ENCODE results near the gene DEGS2.

DEGS2 gene

GRCh38 chr14:100104523-100105300 is 54.7 kb downstream of the DEGS2 start (continued):
- TF ChIP-seq PRDM6 (tag by site-specific recombination; IDR thresholded peaks at IDR 0.05) (peak; percentile 77; the same call in 1 of the 2 replicates), GLI2 (tag by site-specific recombination; IDR thresholded peaks at IDR 0.05; ENCODE audit: borderline replicate concordance, low read depth) (no peak), SCRT2 (tag by site-specific recombination; IDR thresholded peaks at IDR 0.05) (no peak), ZNF747 (tag by site-specific recombination; IDR thresholded peaks at IDR 0.05) (no peak), GLIS1 (tag by site-specific recombination; IDR thresholded peaks at IDR 0.05) (peak; percentile 78), ZNF473 (tag by site-specific recombination; IDR thresholded peaks at IDR 0.05) (no peak), ZNF274 (IDR thresholded peaks at IDR 0.05; ENCODE audit: low read length) (no peak), ZNF274 (tag by site-specific recombination; IDR thresholded peaks at IDR 0.05; ENCODE audit: borderline replicate concordance) (no peak)

- POLR2A ChIA-PET, result no interaction called here
- peaks cover 1 to 15% of the 10 kb centered on the region in 2 experiments; a peak in 2 of 3 replicates for H3K36me3 ChIP-seq (ENCODE audit: control insufficient read depth in 2 of 2, insufficient read depth in 1 of 2, low read length in 2 of 2)
- peaks cover 12% of the 10 kb centered on the region for H3K4me1 ChIP-seq (ENCODE audit: control insufficient read depth, insufficient read depth, low read length)
- CTCF ChIA-PET, result interaction anchor here (0.5 to 4.5 kb wide), 4 partner anchors 25 to 165 kb away, joined by 4 to 35 read pairs (median 4); no protein-coding TSS in a partner anchor
- TF ChIP-seq ZNF174 (tag by site-specific recombination; IDR thresholded peaks at IDR 0.05), result no peak
- TF ChIP-seq ZBTB1 (tag by site-specific recombination; IDR thresholded peaks at IDR 0.05), result no peak
- no peak for TF ChIP-seq ZNF138 (tag by site-specific recombination; IDR thresholded peaks at IDR 0.05; ENCODE audit: borderline replicate concordance)
- no peak for TF ChIP-seq KLF9 (tag by site-specific recombination; IDR thresholded peaks at IDR 0.05; ENCODE audit: low read depth)
- TF ChIP-seq ZNF544 (tag by site-specific recombination; IDR thresholded peaks at IDR 0.05), result no peak
- no peak for TF ChIP-seq ZNF776 (tag by site-specific recombination; IDR thresholded peaks at IDR 0.05; ENCODE audit: borderline replicate concordance)
- TF ChIP-seq HOXC10 (CRISPR knock-in tag; IDR thresholded peaks at IDR 0.05), result no peak
- no peak for TF ChIP-seq ZNF157 (tag by site-specific recombination; IDR thresholded peaks at IDR 0.05)
- no peak for TF ChIP-seq ZBTB49 (tag by site-specific recombination; IDR thresholded peaks at IDR 0.05; ENCODE audit: low read depth)
- no peak for TF ChIP-seq ZNF184 (tag by site-specific recombination; IDR thresholded peaks at IDR 0.05)
- no peak for TF ChIP-seq ZNF302 (tag by site-specific recombination; IDR thresholded peaks at IDR 0.05; ENCODE audit: low read depth)
- no peak for TF ChIP-seq ZBTB11 (tag by site-specific recombination; conservative IDR thresholded peaks at IDR 0.05; ENCODE audit: low read depth)
- TF ChIP-seq ZNF585B (tag by site-specific recombination; IDR thresholded peaks at IDR 0.05), result no peak
- TF ChIP-seq ZNF629 (tag by site-specific recombination; IDR thresholded peaks at IDR 0.05), result no peak
- TF ChIP-seq ZNF223 (tag by site-specific recombination; IDR thresholded peaks at IDR 0.05), result no peak
- no peak overlapping the region for H3K27ac ChIP-seq (ENCODE audit: extremely low read depth, low read depth, low read length)
- no peak overlapping the region for H3K4me3 ChIP-seq (ENCODE audit: low read depth, low read length)
- no peaks in the 10 kb centered on the region for H3K9me3 ChIP-seq (ENCODE audit: control insufficient read depth, insufficient read depth, low read depth, low read length)
Measured at GRCh38 chr14:100104006-100104352, 55.5 kb downstream of the DEGS2 start.

Data from HEK293 (cell line).